Measurements from ENCODE around the gene ATP2A2. TPM values are rescaled to one million over a fixed set of nuclear protein-coding genes. Genes with fewer than 3 reads are reported as not detected.

Gene ATP2A2
- total RNA-seq, 1 donor: 87.3 TPM

Small RNA genes within 50 kb of the gene (small RNA-seq; reads per million reads assigned to genes)
- not detected for gene RN7SL769P

Other genes with a start within 250 kb of the ATP2A2 start
- gene C12orf76, start 232.7 kb upstream of the ATP2A2 start, total RNA-seq: 47.4 TPM
- 2.7 TPM for gene IFT81, start 156.9 kb upstream of the ATP2A2 start, total RNA-seq
- gene ANAPC7, start 122.5 kb downstream of the ATP2A2 start, total RNA-seq: 37.2 TPM
- 141 TPM for gene ARPC3, start 169.1 kb downstream of the ATP2A2 start, total RNA-seq
- 11.3 TPM for gene GPN3, start 187.0 kb downstream of the ATP2A2 start, total RNA-seq
- 39.9 TPM for gene FAM216A, start 187.6 kb downstream of the ATP2A2 start, total RNA-seq
- gene VPS29, start 220.9 kb downstream of the ATP2A2 start, total RNA-seq: 22.9 TPM
- gene RAD9B, start 221.1 kb downstream of the ATP2A2 start, total RNA-seq: 0.54 TPM

Measured in hematopoietic multipotent progenitor cell (in vitro differentiated cells).